HepG2 (cell line): ENCODE data around the gene ADARB1. TPM values are rescaled to one million over a fixed set of nuclear protein-coding genes. Genes with fewer than 3 reads are reported as not detected.

ENCODE experiments used
- ATAC-seq: fragments of 200-7000 bp; cut with Tn5 transposase; 3 replicates; pipeline ENCODE4 v1.9.1; 2020; ENCODE audit warnings: mild to moderate bottlenecking, moderate library complexity
- BruUV-seq: library from RNA; stranded (reverse); fragments of 400-500 nt; replicated peaks from 2 replicates; lab custom pipeline; 2021; lab: Mats Ljungman, UMichigan
- CTCF ChIA-PET: fragments of 300-600 bp; formaldehyde crosslinking; extraction: SDS; loops from one replicate; lab custom pipeline; 2021; ENCODE audit warnings: low total read pairs, inconsistent platforms, low intra/inter-chr PET ratio; lab: Yijun Ruan, JAX
- POLR2A ChIA-PET: fragments of 350-600 bp; sonication (Branson Sonifier 250); formaldehyde crosslinking; loops from one replicate; lab custom pipeline; 2020; ENCODE audit warnings: antibody characterized with exemption, inconsistent platforms; lab: Yijun Ruan, JAX
- DNase-seq: peaks from one replicate; pipeline ENCODE4 v3.0.0-alpha.2; 2015; ENCODE audit warnings: low spot score
- FAIRE-seq: peaks from 3 replicates; lab custom pipeline; 2011; peaks lifted over from hg19 to GRCh38; lab: Jason Lieb, UNC
- H2AFZ ChIP-seq: one replicate; pipeline ENCODE4 v1.6.1; 2011; ENCODE audit warnings: low read length, inconsistent platforms
- H3K27ac ChIP-seq: fragments of 300-600 bp; 3 replicates; pipeline ENCODE4 v1.8.0; 2011; ENCODE audit warnings: mixed run types, mild to moderate bottlenecking, mixed read lengths, low read length, inconsistent platforms; ENCODE audit not compliant: insufficient read depth; ENCODE audit errors: extremely low read length
- H3K27me3 ChIP-seq, 2 experiments: fragments of 200-600 bp in 1 of 2; 2 replicates in 1 of 2; 3 replicates in 1 of 2; pipeline versions ENCODE4 v1.6.0 to v1.8.0; 2011; ENCODE audit warnings: low read length in 2 of 2, mild to moderate bottlenecking in 2 of 2, moderate library complexity in 2 of 2, inconsistent platforms in 1 of 2; ENCODE audit not compliant: insufficient read depth in 2 of 2, control insufficient read depth in 1 of 2
- H3K36me3 ChIP-seq, 2 experiments: fragments of 200-600 bp in 1 of 2; replicated peaks in 1 of 2; 2 replicates in 1 of 2; 3 replicates in 1 of 2; pipeline versions ENCODE4 v1.5.1 to v1.8.0; 2011; ENCODE audit warnings: low read length in 2 of 2, inconsistent platforms in 1 of 2; ENCODE audit not compliant: insufficient read depth in 2 of 2, control insufficient read depth in 1 of 2
- H3K4me1 ChIP-seq: 2 replicates; pipeline ENCODE4 v1.5.1; 2012; ENCODE audit warnings: low read length, inconsistent platforms; ENCODE audit not compliant: insufficient read depth
- H3K4me2 ChIP-seq: 2 replicates; pipeline ENCODE4 v1.6.0; 2011; ENCODE audit warnings: low read depth, low read length, inconsistent platforms
- H3K4me3 ChIP-seq, 3 experiments: fragments of 200-600 bp in 1 of 3; sonication (generic), shearing (Covaris generic) in 1 of 3; replicated peaks in 1 of 3; 2 replicates each; pipeline ENCODE4 v1.5.1; 2011 to 2016; ENCODE audit warnings: low read length in 3 of 3, inconsistent platforms in 2 of 3, low read depth in 2 of 3, mild to moderate bottlenecking in 2 of 3, control low read depth in 1 of 3, mixed read lengths in 1 of 3; ENCODE audit not compliant: insufficient read depth in 1 of 3
- H3K79me2 ChIP-seq: one replicate; pipeline ENCODE4 v1.6.1; 2011; ENCODE audit warnings: low read length, inconsistent platforms; ENCODE audit not compliant: insufficient read depth
- H3K9ac ChIP-seq: 2 replicates; pipeline ENCODE4 v1.6.0; 2011; ENCODE audit warnings: mild to moderate bottlenecking, low read depth, low read length, inconsistent platforms; ENCODE audit not compliant: insufficient read depth
- H3K9me3 ChIP-seq: 2 replicates; pipeline ENCODE4 v1.5.1; 2012; ENCODE audit warnings: mild to moderate bottlenecking, low read length
- H4K20me1 ChIP-seq: 2 replicates; pipeline ENCODE4 v1.6.0; 2011; ENCODE audit warnings: inconsistent platforms, mild to moderate bottlenecking, low read length, moderate library complexity; ENCODE audit not compliant: insufficient read depth
- CREB3 ChIP-seq: sonication (generic); formaldehyde crosslinking; IDR thresholded peaks from 2 replicates; pipeline ENCODE4 v1.5.0; 2020; ENCODE audit warnings: missing genetic modification reagents
- KLF11 ChIP-seq: IDR thresholded peaks from 2 replicates; pipeline ENCODE4 v1.6.1; 2016; ENCODE audit warnings: missing compliant biosample characterization
- MIER3 ChIP-seq: IDR thresholded peaks from 2 replicates; pipeline ENCODE4 v1.6.1; 2016; ENCODE audit warnings: missing compliant biosample characterization, borderline replicate concordance
- RELA ChIP-seq: sonication (generic); formaldehyde crosslinking; IDR thresholded peaks from 2 replicates; pipeline ENCODE4 v1.4.0; 2020; ENCODE audit warnings: missing genetic modification reagents
- ZNF709 ChIP-seq: sonication (generic); formaldehyde crosslinking; IDR thresholded peaks from 2 replicates; pipeline ENCODE4 v1.5.0; 2020; ENCODE audit warnings: mild to moderate bottlenecking, missing genetic modification reagents
- ZNF777 ChIP-seq: sonication (generic); formaldehyde crosslinking; IDR thresholded peaks from 2 replicates; pipeline ENCODE4 v1.4.0; 2020; ENCODE audit warnings: missing genetic modification reagents
- WGBS: methylation state at CpG from one replicate; pipeline ENCODE4 v1.1.6; 2017; ENCODE audit warnings: low lambda C conversion rate; 5-methylcytosine and 5-hydroxymethylcytosine counted together
- in situ Hi-C: cut with HindIII; loops from 2 replicates; pipeline ENCODE4 v1.10.0; 2017; ENCODE audit warnings: low pct_unique_long_range_greater_than_20kb; ENCODE audit not compliant: extremely low pct_ligation_motif_present
- intact Hi-C: fragments of 100-400 bp; cut with micrococcal nuclease; formaldehyde crosslinking; loops from one replicate; pipeline ENCODE4 v1.10.0; 2022; ENCODE audit not compliant: unreplicated experiment
- polyA plus RNA-seq, 8 experiments: library from polyadenylated mRNA; depleted of rRNA in 3 of 8; stranded (reverse) in 7 of 8; unstranded in 1 of 8; fragments of >200 nt; fragmentation: Illumina TruSeq in 4 of 8; extraction: Trizol in 4 of 8; gene quantifications; 2 replicates each; pipeline versions ENCODE4 v1.2.1 to v1.2.3, GENCODE V29; 2011 to 2016; ENCODE audit warnings: low read depth in 4 of 8, missing spikeins in 1 of 8, mixed read lengths in 1 of 8; ENCODE audit not compliant: insufficient read depth in 1 of 8
- total RNA-seq, 5 experiments: library from RNA; depleted of rRNA; stranded (reverse); fragments of >200 nt; fragmentation: Illumina TruSeq; extraction: Trizol; gene quantifications; 2 replicates each; pipeline ENCODE4 v1.2.3, GENCODE V29; 2016; ENCODE audit warnings: low read depth in 1 of 5
- TF ChIP-seq, protein P1 (sequence below): sonication (generic); formaldehyde crosslinking; IDR thresholded peaks from 2 replicates; pipeline ENCODE4 v1.5.1; 2020; ENCODE audit warnings: missing genetic modification reagents, mild to moderate bottlenecking, borderline replicate concordance
- TF ChIP-seq, protein P2 (sequence below): sonication (generic); formaldehyde crosslinking; IDR thresholded peaks from 2 replicates; pipeline ENCODE4 v1.5.0; 2020; ENCODE audit warnings: mild to moderate bottlenecking, low read depth, missing genetic modification reagents, borderline replicate concordance
- TF ChIP-seq, protein P3 (sequence below): sonication (generic); formaldehyde crosslinking; IDR thresholded peaks from 2 replicates; pipeline ENCODE4 v1.5.1; 2020; ENCODE audit warnings: mild to moderate bottlenecking, missing genetic modification reagents, moderate library complexity

The ADARB1 gene
- total and polyA plus RNA-seq, 2 of the 13 experiments (the other 11 are each of a cell fraction or from before 2014, with no cell fraction given) = 6.6 to 10.0 TPM

- DNase-seq (no peak), FAIRE-seq (no peak), ATAC-seq (peak; percentile 53)
- Histone ChIP-seq H3K79me2 (no peaks in the 10 kb centered on the region), H3K4me1 (peaks cover 43% of the 10 kb centered on the region), H3K4me3 (peak overlapping the region in 1 of 3 experiments; percentile 48; a peak in 1 of 6 replicates), H3K36me3 (no peaks in the 10 kb centered on the region), H2AFZ (no peak overlapping the region), H3K4me2 (peak overlapping the region; percentile 52), H3K9me3 (no peaks in the 10 kb centered on the region), H3K27me3 (peaks cover 19 to 70% of the 10 kb centered on the region in 2 experiments), H3K27ac (no peak overlapping the region), H3K9ac (no peak overlapping the region)
- in situ Hi-C loops (no loop called here), intact Hi-C loops (no loop called here)
- CTCF ChIA-PET = no interaction called here
- BruUV-seq = no TSS peak
- WGBS = 13% methylated on average over 8 of the region's 27 CpGs
- TF ChIP-seq ZNF777 (CRISPR knock-in tag) = 0 out of 2 replicates have a peak, but pooled peaks have one; percentile 37
- no peak for TF ChIP-seq KLF11 (CRISPR knock-in tag)
- TF ChIP-seq, all 625 proteins: peak for 1
- H4K20me1 ChIP-seq = 0 out of 2 replicates have a peak, but pooled peaks cover 3% of the 10 kb centered on the region
- POLR2A ChIA-PET = no interaction called here
These were observed 182.7 kb downstream of the ADARB1 start for GRCh38 chr21:45256912-45257672.

GRCh38 chr21:45257673-45258341, 183.4 kb downstream of the ADARB1 start:
- CTCF ChIA-PET = no interaction called here
- Histone ChIP-seq H3K36me3 (no peaks in the 10 kb centered on the region), H3K27me3 (peaks cover 19 to 65% of the 10 kb centered on the region in 2 experiments), H2AFZ (no peak overlapping the region), H3K4me3 (no peak overlapping the region), H3K27ac (no peak overlapping the region), H4K20me1 (0 out of 2 replicates have a peak, but pooled peaks cover 3% of the 10 kb centered on the region), H3K4me1 (peaks cover 50% of the 10 kb centered on the region), H3K9ac (no peak overlapping the region), H3K79me2 (no peaks in the 10 kb centered on the region), H3K9me3 (no peaks in the 10 kb centered on the region), H3K4me2 (peak overlapping the region; percentile 41; the same call in 1 of the 2 replicates)
- POLR2A ChIA-PET = no interaction called here
- no peak for DNase-seq
- 29% methylated on average over 8 of the region's 40 CpGs for WGBS
- BruUV-seq = no TSS peak
- no peak for FAIRE-seq
- ATAC-seq = peak; percentile 10
- in situ Hi-C loops = no loop called here
- intact Hi-C loops = no loop called here
- TF ChIP-seq, protein P1, sequence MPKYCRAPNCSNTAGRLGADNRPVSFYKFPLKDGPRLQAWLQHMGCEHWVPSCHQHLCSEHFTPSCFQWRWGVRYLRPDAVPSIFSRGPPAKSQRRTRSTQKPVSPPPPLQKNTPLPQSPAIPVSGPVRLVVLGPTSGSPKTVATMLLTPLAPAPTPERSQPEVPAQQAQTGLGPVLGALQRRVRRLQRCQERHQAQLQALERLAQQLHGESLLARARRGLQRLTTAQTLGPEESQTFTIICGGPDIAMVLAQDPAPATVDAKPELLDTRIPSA (CRISPR knock-in tag) = no peak
- TF ChIP-seq, protein P2, sequence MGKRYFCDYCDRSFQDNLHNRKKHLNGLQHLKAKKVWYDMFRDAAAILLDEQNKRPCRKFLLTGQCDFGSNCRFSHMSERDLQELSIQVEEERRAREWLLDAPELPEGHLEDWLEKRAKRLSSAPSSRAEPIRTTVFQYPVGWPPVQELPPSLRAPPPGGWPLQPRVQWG (CRISPR knock-in tag) = no peak
- TF ChIP-seq MIER3 (no peak), CREB3 (CRISPR knock-in tag) (no peak), ZNF709 (no peak), RELA (no peak)
- TF ChIP-seq, protein P3, sequence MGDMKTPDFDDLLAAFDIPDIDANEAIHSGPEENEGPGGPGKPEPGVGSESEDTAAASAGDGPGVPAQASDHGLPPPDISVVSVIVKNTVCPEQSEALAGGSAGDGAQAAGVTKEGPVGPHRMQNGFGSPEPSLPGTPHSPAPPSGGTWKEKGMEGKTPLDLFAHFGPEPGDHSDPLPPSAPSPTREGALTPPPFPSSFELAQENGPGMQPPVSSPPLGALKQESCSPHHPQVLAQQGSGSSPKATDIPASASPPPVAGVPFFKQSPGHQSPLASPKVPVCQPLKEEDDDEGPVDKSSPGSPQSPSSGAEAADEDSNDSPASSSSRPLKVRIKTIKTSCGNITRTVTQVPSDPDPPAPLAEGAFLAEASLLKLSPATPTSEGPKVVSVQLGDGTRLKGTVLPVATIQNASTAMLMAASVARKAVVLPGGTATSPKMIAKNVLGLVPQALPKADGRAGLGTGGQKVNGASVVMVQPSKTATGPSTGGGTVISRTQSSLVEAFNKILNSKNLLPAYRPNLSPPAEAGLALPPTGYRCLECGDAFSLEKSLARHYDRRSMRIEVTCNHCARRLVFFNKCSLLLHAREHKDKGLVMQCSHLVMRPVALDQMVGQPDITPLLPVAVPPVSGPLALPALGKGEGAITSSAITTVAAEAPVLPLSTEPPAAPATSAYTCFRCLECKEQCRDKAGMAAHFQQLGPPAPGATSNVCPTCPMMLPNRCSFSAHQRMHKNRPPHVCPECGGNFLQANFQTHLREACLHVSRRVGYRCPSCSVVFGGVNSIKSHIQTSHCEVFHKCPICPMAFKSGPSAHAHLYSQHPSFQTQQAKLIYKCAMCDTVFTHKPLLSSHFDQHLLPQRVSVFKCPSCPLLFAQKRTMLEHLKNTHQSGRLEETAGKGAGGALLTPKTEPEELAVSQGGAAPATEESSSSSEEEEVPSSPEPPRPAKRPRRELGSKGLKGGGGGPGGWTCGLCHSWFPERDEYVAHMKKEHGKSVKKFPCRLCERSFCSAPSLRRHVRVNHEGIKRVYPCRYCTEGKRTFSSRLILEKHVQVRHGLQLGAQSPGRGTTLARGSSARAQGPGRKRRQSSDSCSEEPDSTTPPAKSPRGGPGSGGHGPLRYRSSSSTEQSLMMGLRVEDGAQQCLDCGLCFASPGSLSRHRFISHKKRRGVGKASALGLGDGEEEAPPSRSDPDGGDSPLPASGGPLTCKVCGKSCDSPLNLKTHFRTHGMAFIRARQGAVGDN (CRISPR knock-in tag) = peak; percentile 54
